Loucy (cell line): ENCODE measurements around the gene SHBG.

Source experiments
- H2AFZ ChIP-seq: fragments of 200-600 bp; sonication (generic); 2 replicates; pipeline ENCODE4 v1.6.0; 2016; ENCODE audit warnings: antibody characterized with exemption, mild to moderate bottlenecking, low read length, moderate library complexity
- H3F3A ChIP-seq: fragments of 200-600 bp; 2 replicates; pipeline ENCODE4 v1.6.0; 2016; ENCODE audit warnings: antibody characterized with exemption, low read depth, mild to moderate bottlenecking
- H3K27me3 ChIP-seq: fragments of 200-600 bp; sonication (generic); 2 replicates; pipeline ENCODE4 v1.6.1; 2014; ENCODE audit warnings: low read length, mild to moderate bottlenecking; ENCODE audit not compliant: insufficient read depth, poor library complexity, severe bottlenecking
- H3K36me3 ChIP-seq: fragments of 200-600 bp; sonication (generic); 2 replicates; pipeline ENCODE4 v1.6.1; 2016; ENCODE audit warnings: low read length; ENCODE audit not compliant: insufficient read depth
- H3K4me1 ChIP-seq: fragments of 200-600 bp; sonication (generic); 2 replicates; pipeline ENCODE4 v1.5.1; 2014; ENCODE audit warnings: low read length, mild to moderate bottlenecking; ENCODE audit not compliant: insufficient read depth, poor library complexity, severe bottlenecking
- H3K4me2 ChIP-seq: fragments of 200-600 bp; sonication (generic); 2 replicates; pipeline ENCODE4 v1.6.0; 2014; ENCODE audit warnings: antibody characterized with exemption, low read length, low read depth, mild to moderate bottlenecking; ENCODE audit not compliant: poor library complexity, severe bottlenecking
- H3K4me3 ChIP-seq: fragments of 200-600 bp; sonication (generic); 2 replicates; pipeline ENCODE4 v1.5.1; 2014; ENCODE audit warnings: low read length, mild to moderate bottlenecking, mixed read lengths; ENCODE audit not compliant: poor library complexity, severe bottlenecking
- H3K79me2 ChIP-seq: fragments of 200-600 bp; sonication (generic); 2 replicates; pipeline ENCODE4 v1.6.1; 2014; ENCODE audit warnings: low read length; ENCODE audit not compliant: insufficient read depth
- H3K9ac ChIP-seq: fragments of 200-600 bp; sonication (generic); 2 replicates; pipeline ENCODE4 v1.6.0; 2014; ENCODE audit warnings: mild to moderate bottlenecking, low read depth, low read length, moderate library complexity; ENCODE audit not compliant: poor library complexity, severe bottlenecking
- H3K9me2 ChIP-seq: fragments of 200-600 bp; sonication (generic); replicated peaks from 2 replicates; pipeline ENCODE4 v1.6.1; 2016; ENCODE audit warnings: low read depth, low read length, mixed read lengths
- H3K9me3 ChIP-seq: fragments of 200-600 bp; sonication (generic); 2 replicates; pipeline ENCODE4 v1.6.1; 2014; ENCODE audit warnings: mild to moderate bottlenecking, antibody characterized with exemption, low read length, low read depth; ENCODE audit not compliant: insufficient read depth
- H4K20me1 ChIP-seq: fragments of 200-600 bp; sonication (generic); 2 replicates; pipeline ENCODE4 v1.6.0; 2014; ENCODE audit warnings: antibody characterized with exemption, low read length, mild to moderate bottlenecking; ENCODE audit not compliant: insufficient read depth, poor library complexity, severe bottlenecking
- CTCF ChIP-seq: fragments of 200-600 bp; sonication (generic); conservative IDR thresholded peaks from 2 replicates; pipeline ENCODE4 v1.5.1; 2014; ENCODE audit warnings: mild to moderate bottlenecking, antibody characterized with exemption, low read length
- EZH2phosphoT487 ChIP-seq: fragments of 200-600 bp; IDR thresholded peaks from 2 replicates; pipeline ENCODE4 v1.6.1; 2018; ENCODE audit warnings: antibody characterized with exemption, mild to moderate bottlenecking, moderate library complexity, borderline replicate concordance

SHBG gene

DNA sequence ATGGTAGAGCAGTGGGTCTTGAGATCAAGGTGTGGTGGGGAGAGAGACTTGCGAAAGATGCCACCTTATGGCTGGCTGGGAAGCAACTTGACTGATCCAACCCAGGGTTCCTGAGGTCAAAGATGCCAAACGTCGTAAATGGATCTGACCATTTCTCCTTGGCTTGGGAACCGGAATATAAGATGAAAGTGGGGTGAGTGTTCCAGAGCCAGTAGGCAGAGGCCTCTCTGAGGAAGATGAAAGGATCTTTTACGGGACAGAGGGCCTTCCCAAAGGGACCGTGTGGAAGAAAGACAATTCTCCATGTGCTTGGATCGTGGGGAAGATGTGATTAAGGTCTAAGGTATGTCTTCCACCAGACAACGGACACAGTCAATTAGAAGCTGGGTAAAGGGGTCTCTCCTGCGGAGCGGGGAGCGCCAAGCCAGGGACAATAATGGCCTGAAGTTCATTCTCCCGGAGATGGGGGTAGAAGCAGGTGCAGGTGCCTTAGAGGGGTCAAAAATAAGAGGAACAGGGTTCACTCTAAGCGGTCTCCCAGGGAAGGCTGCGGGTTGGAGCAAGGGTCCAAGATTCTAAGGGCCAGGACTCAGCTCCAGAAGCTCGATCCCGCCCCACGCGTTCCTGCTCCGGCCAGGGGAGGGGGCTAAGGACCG is 16.0 kb upstream of the SHBG start:
- peaks cover 47% of the 10 kb centered on the region for H3K4me1 ChIP-seq
- peak overlapping the region; percentile 19; the same call in 1 of the 2 replicates for H2AFZ ChIP-seq
- H3K9me3 ChIP-seq = no peaks in the 10 kb centered on the region
- no peaks in the 10 kb centered on the region for H3K36me3 ChIP-seq
- no peaks in the 10 kb centered on the region for H3K9me2 ChIP-seq
- peak; percentile 24; the same call in 1 of the 2 replicates for TF ChIP-seq CTCF
- no peak for TF ChIP-seq EZH2phosphoT487
- H3K9ac ChIP-seq = peak overlapping the region; percentile 92
- no peaks in the 10 kb centered on the region for H3K27me3 ChIP-seq
- H3F3A ChIP-seq = no peaks in the 10 kb centered on the region
- peak overlapping the region; percentile 97 for H3K4me2 ChIP-seq
- peak overlapping the region; percentile 94 for H3K4me3 ChIP-seq
- peaks cover 44% of the 10 kb centered on the region for H4K20me1 ChIP-seq
- H3K79me2 ChIP-seq = peaks cover 52% of the 10 kb centered on the region

DNA sequence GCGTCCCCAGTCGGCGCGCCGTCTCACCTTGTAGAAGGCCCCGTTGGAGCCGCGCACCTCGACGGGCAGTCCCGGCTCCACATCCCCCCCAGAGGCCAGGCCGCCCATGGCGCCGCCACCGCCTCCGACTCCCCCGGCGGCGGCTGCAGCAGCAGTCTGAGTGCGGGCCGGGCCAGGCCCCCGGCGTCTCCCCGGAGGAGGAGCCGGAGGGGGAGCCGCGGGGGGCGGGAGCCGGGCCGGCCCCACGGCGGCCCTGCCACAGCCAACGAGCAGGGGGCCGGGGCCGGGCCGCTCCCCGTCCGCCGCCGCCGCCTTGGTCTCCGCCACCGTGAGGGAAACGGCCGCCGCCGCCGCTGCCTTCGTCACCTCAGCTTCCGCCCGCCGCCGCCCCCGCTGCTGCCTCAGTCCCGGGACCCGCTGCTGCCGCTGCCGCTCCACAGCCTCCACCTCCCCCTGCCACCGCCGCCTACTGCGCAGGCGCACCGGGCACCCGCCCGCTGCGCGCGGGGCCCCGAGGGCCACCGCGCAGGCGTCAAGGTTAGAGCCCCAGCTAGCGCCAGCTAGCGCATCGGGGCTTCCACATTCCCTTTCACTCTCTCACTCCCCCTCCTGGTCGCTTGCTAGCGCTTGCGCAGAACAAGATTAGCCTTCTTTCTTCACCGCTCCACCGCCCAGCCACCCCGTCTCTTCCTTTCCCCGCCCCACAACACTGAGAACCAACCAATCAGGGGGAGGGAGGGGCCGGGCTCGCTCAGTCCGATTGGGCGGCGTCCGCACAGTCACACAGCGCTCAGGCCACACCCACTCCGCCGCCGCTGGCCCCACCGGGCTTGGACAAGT is 15.3 kb upstream of the SHBG start, which contains the start of gene FXR2:
TSS of gene FXR2 (minus strand) at position 473 of the 840 bp plus-strand sequence. CDS start at position 108, 365 bp downstream.
- H3K9me2 ChIP-seq = no peaks in the 10 kb centered on the region
- no peaks in the 10 kb centered on the region for H3K9me3 ChIP-seq
- peaks cover 37% of the 10 kb centered on the region for H4K20me1 ChIP-seq
- peaks cover 45% of the 10 kb centered on the region for H3K79me2 ChIP-seq
- H2AFZ ChIP-seq = peak within 1 kb of the TSS; percentile 80
- H3K36me3 ChIP-seq = no peaks in the 10 kb centered on the region
- TF ChIP-seq EZH2phosphoT487 (no peak), CTCF (peak; percentile 57)
- H3K9ac ChIP-seq = peak within 1 kb of the TSS; percentile 92
- H3K27me3 ChIP-seq = no peaks in the 10 kb centered on the region
- H3F3A ChIP-seq = no peaks in the 10 kb centered on the region
- peaks cover 40% of the 10 kb centered on the region for H3K4me1 ChIP-seq
- peak within 1 kb of the TSS; percentile 97 for H3K4me2 ChIP-seq
- H3K4me3 ChIP-seq = peak within 1 kb of the TSS; percentile 94

DNA sequence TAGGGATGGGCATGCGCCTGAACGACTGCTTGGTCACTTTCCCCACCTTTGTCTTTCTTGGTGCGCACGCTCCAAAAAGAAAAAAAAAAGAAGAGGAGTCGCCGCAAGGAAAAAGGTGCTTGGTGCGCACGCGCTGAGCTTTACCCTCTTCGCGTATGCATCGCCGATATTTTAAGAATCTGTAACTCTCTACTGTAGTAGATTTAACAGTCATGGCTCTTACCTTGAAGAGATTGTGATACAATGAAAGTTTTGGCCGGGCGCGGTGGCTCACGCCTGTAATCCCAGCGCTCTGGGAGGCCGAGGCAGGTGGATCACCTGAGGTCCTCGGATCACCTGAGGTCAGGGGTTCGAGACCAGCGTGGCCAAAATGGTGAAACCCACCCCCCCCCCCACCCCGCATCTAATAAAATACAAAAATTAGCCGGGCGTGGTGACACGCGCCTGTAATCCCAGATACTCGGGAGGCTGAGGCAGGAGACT is 14.6 kb upstream of the SHBG start:
- H3K4me3 ChIP-seq = peak overlapping the region; percentile 69
- TF ChIP-seq CTCF (no peak), EZH2phosphoT487 (no peak)
- H3K9me3 ChIP-seq = no peaks in the 10 kb centered on the region
- no peaks in the 10 kb centered on the region for H3F3A ChIP-seq
- peak overlapping the region; percentile 62 for H3K4me2 ChIP-seq
- H3K27me3 ChIP-seq = no peaks in the 10 kb centered on the region
- no peaks in the 10 kb centered on the region for H3K9me2 ChIP-seq
- H3K4me1 ChIP-seq = peaks cover 36% of the 10 kb centered on the region
- H3K36me3 ChIP-seq = no peaks in the 10 kb centered on the region
- H4K20me1 ChIP-seq = peaks cover 33% of the 10 kb centered on the region
- H3K79me2 ChIP-seq = peaks cover 41% of the 10 kb centered on the region
- peak overlapping the region; percentile 74 for H3K9ac ChIP-seq
- H2AFZ ChIP-seq = peak overlapping the region; percentile 80
